ENCODE results near the gene COL23A1.
"Not testable (repeated sequence)": the region's sequence is repeated elsewhere in the genome, so short reads cannot be mapped to it uniquely, and the experiment has no call there.

Gene COL23A1

DNA sequence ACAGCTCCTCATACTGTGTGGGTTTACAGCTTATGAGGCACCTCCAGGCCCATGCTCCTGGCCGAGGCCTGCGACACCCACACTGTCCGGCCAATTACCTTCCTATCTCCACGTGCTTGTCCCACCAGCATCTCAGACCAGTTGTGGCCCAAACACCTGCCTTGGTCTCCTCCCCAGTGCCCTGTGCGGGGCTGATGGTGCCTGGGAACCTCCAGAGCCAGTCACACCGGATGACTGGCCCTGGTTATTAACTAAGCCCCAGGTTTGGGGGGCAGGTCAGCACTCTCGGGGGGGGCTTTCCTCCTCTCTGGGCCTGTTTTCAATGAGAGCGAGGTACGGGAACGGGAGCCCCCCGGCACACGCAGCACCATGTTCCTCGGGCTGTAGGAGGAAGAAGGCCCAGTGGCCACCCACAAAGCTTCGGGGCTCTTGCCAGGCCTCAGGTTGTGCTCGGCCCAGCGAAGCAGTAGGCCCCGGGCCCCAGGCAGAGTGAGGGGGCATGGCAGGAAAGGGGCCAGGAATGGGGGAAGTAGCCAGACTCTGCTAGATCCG is 281.6 kb downstream of the COL23A1 start:
- TF ChIP-seq, protein P1, sequence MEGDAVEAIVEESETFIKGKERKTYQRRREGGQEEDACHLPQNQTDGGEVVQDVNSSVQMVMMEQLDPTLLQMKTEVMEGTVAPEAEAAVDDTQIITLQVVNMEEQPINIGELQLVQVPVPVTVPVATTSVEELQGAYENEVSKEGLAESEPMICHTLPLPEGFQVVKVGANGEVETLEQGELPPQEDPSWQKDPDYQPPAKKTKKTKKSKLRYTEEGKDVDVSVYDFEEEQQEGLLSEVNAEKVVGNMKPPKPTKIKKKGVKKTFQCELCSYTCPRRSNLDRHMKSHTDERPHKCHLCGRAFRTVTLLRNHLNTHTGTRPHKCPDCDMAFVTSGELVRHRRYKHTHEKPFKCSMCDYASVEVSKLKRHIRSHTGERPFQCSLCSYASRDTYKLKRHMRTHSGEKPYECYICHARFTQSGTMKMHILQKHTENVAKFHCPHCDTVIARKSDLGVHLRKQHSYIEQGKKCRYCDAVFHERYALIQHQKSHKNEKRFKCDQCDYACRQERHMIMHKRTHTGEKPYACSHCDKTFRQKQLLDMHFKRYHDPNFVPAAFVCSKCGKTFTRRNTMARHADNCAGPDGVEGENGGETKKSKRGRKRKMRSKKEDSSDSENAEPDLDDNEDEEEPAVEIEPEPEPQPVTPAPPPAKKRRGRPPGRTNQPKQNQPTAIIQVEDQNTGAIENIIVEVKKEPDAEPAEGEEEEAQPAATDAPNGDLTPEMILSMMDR (IDR thresholded peaks at IDR 0.05; ENCODE audit: extremely low read depth, insufficient read depth, missing control alignments): no peak
- in situ Hi-C loops (cut with MboI; ENCODE audit: low pct_unique_long_range_greater_than_20kb, low sequenced_read_pairs, unreplicated experiment): no loop called here
- no peak for DNase-seq (ENCODE audit: low spot score)

DNA sequence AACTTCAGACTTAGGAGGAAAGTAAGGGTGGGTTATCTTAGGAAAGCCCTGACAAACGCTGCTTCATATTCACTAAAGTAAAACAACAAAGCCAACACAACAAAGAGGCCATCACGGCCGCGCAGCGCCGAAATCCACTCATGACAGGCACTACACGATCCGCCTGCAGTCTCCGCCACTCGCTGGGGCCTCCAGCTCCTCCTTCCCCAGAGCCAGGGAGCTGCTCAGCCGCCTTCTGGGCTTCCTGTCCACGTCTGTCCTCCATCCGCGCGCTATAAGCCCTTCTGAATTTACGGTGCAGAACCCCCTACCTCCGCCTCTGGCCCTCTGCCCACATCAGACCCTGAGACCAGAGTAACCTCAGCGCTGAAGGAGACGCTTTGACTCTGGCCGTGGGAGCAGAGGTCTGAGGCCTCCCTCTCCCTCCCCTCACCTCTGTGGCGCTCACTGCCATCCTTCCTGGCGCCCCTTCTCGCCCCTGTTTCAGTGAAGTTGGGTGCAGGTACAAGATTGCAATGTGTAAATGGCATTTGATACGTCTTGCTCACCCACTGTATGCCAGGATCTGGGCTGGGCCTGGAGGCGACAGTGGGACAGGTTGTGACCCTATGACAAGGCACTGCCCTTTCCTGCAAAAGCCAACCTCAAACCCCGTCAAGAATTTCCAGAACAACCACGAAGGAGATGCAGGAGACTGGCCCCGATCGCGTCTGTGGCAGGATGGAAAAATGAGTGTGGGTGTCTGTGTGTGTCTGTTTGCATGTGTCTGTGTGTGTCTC is 282.7 kb downstream of the COL23A1 start:
- TF ChIP-seq, protein P1 (IDR thresholded peaks at IDR 0.05; ENCODE audit: extremely low read depth, insufficient read depth, missing control alignments): no peak
- DNase-seq (ENCODE audit: low spot score): no peak
- in situ Hi-C loops (cut with MboI; ENCODE audit: low pct_unique_long_range_greater_than_20kb, low sequenced_read_pairs, unreplicated experiment): no loop called here

DNA sequence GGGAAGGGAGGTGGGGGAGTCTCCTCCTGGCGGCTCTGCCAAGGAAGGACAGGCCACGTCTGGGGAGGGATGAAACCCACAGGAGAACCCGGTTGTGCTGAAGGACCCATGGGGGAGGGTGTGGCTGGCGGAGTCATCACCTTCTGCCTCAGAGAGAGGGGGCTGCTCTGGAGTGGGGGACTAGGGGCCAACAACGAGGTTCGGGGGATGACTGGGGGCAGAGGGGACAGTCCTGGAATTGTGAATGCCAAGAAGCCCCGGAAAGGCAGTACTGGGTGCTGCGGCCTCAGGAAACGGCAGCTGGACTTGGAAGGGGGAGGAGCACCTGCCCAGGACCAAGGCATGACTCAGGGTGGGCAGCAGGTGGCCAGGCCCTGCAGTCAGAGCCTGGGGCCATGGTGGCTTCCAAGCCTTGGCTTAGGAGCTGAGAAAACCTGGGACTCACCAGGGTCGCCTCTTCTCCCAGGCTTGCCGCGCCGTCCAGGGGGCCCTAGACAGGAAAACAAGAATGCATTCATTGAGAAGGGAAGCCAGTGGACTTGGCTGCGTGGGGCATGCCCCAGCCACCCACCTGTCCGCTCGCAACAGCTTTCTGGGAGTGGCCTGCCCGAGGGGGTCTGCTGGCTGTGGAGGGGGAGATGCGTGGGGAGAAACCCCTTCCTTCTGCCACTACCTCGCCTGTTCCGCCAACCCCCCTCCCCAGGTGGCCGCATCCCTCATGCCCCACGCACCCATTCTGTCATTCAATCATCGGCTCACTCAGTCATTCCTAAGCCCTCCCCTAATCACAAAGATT is 283.6 kb downstream of the COL23A1 start:
- in situ Hi-C loops (cut with MboI; ENCODE audit: low pct_unique_long_range_greater_than_20kb, low sequenced_read_pairs, unreplicated experiment): no loop called here
- TF ChIP-seq, protein P1 (IDR thresholded peaks at IDR 0.05; ENCODE audit: extremely low read depth, insufficient read depth, missing control alignments): no peak
- DNase-seq (ENCODE audit: low spot score): no peak

DNA sequence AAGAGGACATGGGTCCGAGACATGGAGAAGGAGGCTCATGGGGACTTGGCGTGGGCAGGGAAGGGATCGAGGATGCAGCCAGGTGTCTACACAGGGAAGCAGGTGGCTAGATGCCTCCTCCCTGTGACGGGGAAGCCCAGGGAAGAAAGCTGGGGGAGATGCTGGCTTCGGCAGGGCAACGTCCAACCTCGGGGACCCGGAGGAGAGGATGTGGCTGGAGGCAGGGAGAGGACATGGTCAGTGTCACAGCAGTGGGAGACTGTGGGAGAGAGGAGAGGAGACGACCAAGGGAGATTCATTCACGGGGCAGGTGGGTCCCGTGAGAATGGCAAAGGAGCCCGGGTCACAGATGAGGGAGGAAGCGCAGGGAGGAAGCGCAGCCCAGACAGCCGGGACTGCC is 284.4 kb downstream of the COL23A1 start:
- in situ Hi-C loops (cut with MboI; ENCODE audit: low pct_unique_long_range_greater_than_20kb, low sequenced_read_pairs, unreplicated experiment): no loop called here
- DNase-seq (ENCODE audit: low spot score): no peak
- TF ChIP-seq, protein P1 (IDR thresholded peaks at IDR 0.05; ENCODE audit: extremely low read depth, insufficient read depth, missing control alignments): no peak

DNA sequence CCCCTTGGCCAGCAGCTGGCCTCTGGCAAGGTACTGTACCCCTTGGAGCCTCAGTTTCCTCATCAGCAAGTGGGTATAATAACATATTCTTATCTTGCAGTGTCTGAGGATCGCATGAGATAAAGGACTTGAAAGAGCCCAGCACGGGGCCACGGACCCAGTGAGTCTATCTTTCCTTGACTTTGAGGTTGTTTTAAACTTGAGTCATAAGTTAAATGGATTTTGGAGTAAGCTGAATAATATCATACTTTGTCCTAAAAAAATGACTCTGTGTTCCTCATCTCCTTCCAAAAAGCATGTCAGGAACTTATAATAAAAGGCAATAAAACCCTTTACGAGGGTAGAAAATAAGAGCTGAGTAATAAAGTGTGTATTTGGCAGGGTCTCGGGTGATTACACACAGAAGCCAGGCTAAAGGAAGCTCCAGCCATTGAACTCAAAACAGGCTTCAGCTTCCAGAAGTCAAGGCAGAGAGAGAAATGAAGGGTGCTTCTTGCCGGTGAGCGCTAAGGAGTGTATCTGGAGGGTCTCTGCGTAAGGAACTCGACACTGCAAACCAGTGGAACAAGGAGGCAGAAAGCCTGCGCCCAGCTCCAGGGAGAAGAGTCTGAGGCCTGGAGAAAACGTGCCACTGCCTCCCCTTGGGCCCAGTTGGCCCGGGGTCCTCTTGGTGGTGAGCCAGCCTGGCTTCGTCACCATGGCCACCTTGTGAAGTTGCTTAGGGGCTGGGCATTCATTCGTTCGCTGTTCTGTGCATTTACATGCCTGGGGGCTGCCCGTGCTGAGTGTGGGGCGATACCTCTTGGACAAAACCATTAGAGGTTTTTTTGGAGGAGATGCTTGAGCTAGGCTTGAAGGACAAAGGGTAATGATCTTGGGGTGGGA is 285.2 kb downstream of the COL23A1 start:
- in situ Hi-C loops (cut with MboI; ENCODE audit: low pct_unique_long_range_greater_than_20kb, low sequenced_read_pairs, unreplicated experiment): no loop called here
- DNase-seq (ENCODE audit: low spot score): no peak
- TF ChIP-seq, protein P1 (IDR thresholded peaks at IDR 0.05; ENCODE audit: extremely low read depth, insufficient read depth, missing control alignments): no peak

DNA sequence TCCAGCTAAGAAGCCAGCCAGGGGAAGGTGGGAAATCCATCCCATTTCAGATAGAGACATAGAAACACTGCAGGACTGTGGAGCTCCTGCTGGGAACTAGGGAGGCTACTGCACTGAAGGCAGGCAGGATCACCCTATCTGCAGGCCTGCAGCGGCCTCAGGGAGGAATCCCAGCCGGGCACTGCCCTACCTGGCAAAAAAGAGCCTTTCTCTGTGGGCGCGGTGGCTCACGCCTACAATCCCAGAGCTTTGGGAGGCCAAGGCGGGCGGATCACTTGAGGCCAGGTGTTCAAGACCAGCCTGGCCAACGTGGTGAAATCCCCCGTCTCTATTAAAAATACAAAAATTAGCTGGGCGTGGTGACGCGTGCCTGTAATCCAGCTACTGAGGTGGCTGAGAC is 286.2 kb downstream of the COL23A1 start:
- TF ChIP-seq, protein P1 (IDR thresholded peaks at IDR 0.05; ENCODE audit: extremely low read depth, insufficient read depth, missing control alignments): no peak

DNA sequence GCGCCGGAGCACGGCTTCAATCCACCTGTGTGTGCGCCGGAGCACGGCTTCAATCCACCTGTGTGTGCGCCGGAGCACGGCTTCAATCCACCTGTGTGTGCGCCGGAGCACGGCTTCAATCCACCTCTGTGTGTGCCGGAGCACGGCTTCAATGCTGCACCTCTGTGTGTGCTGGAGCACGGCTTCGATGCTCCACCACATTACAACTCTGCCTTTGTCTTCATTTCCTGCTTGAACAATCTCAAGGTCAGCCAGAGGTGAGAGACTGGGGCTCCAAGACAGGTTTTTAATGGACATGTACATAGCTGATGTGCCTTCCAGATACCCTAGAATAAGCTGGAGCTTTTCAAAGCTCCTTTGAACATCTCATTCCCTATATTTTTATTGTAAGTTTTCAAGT is 287.9 kb downstream of the COL23A1 start:
- in situ Hi-C loops (cut with MboI; ENCODE audit: low pct_unique_long_range_greater_than_20kb, low sequenced_read_pairs, unreplicated experiment); DNase-seq (ENCODE audit: low spot score): not testable (repeated sequence)

More for the DNA sequence above, 286.2 kb downstream of the COL23A1 start:
- DNase-seq (ENCODE audit: low spot score): no peak
- in situ Hi-C loops (cut with MboI; ENCODE audit: low pct_unique_long_range_greater_than_20kb, low sequenced_read_pairs, unreplicated experiment): no loop called here

All from GM13977 (cell line).